IMR-90 (cell line): ENCODE measurements around the gene ANKRD11.
"Not testable (repeated sequence)": the region's sequence is repeated elsewhere in the genome, so short reads cannot be mapped to it uniquely, and the experiment has no call there.

Experiments used
- CHD1 ChIP-seq: IDR thresholded peaks from 2 replicates; pipeline ENCODE4 v1.6.1; 2012; ENCODE audit warnings: low read depth, low read length, improper control_type of control experiment
- MAZ ChIP-seq: IDR thresholded peaks from 2 replicates; pipeline ENCODE4 v1.6.1; 2012; ENCODE audit warnings: low read depth, mild to moderate bottlenecking, low read length, improper control_type of control experiment, moderate library complexity, borderline replicate concordance
- MXI1 ChIP-seq: IDR thresholded peaks from 2 replicates; pipeline ENCODE4 v1.6.1; 2012; ENCODE audit warnings: low read depth, mild to moderate bottlenecking, low read length, moderate library complexity, borderline replicate concordance
- POLR2A ChIP-seq: IDR thresholded peaks from 2 replicates; pipeline ENCODE4 v1.6.1; 2012; ENCODE audit warnings: mild to moderate bottlenecking, low read depth, low read length
- RAD21 ChIP-seq: IDR thresholded peaks from 2 replicates; pipeline ENCODE4 v1.6.1; 2012; ENCODE audit warnings: low read length, improper control_type of control experiment
- SMC3 ChIP-seq: fragments of 150-350 bp; IDR thresholded peaks from 2 replicates; pipeline ENCODE4 v1.6.1; 2016; ENCODE audit warnings: low read depth, mild to moderate bottlenecking, antibody characterized with exemption, low read length, moderate library complexity
- TF ChIP-seq, protein P1 (sequence below): conservative IDR thresholded peaks from 2 replicates; pipeline ENCODE4 v1.5.1; 2012; ENCODE audit warnings: mild to moderate bottlenecking, low read depth, low read length, improper control_type of control experiment

DNA sequence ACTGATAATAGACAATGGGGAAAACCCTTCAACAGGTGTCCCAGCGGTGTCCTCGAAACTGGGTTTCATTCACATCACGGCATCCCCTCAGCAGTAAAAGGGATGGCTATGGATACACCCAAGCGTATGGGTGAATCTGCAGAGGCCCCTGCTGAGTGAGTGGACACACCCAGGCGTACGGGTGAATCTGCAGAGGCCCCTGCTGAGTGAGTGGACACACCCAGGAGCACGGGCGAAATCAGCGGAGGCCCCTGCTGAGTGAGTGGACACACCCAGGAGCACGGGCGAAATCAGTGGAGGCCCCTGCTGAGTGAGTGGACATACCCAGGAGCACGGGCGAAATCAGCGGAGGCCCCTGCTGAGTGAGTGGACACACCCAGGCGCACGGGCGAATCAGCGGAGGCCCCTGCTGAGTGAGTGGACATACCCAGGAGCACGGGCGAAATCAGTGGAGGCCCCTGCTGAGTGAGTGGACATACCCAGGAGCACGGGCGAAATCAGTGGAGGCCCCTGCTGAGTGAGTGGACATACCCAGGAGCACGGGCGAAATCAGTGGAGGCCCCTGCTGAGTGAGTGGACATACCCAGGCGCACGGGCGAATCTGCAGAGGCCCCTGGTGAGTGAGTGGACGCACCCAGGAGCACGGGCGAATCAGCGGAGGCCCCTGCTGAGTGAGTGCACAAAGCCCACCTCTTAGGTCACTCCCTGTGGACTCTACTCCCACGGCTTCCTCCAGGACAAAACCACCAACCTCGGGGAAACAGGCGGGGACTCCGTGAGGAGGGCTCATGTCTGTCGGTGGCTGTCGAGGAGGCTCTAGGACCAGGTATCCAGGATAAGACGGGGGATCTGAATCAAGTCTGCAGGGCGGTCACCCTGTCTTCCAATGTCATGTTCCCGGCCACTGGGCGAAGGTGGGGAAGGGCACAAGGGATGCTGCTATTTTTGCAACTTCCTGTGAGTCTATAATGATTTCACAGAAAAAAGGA is 161.7 kb downstream of the ANKRD11 start:
- TF ChIP-seq, protein P1, sequence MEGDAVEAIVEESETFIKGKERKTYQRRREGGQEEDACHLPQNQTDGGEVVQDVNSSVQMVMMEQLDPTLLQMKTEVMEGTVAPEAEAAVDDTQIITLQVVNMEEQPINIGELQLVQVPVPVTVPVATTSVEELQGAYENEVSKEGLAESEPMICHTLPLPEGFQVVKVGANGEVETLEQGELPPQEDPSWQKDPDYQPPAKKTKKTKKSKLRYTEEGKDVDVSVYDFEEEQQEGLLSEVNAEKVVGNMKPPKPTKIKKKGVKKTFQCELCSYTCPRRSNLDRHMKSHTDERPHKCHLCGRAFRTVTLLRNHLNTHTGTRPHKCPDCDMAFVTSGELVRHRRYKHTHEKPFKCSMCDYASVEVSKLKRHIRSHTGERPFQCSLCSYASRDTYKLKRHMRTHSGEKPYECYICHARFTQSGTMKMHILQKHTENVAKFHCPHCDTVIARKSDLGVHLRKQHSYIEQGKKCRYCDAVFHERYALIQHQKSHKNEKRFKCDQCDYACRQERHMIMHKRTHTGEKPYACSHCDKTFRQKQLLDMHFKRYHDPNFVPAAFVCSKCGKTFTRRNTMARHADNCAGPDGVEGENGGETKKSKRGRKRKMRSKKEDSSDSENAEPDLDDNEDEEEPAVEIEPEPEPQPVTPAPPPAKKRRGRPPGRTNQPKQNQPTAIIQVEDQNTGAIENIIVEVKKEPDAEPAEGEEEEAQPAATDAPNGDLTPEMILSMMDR = not testable (repeated sequence)
- not testable (repeated sequence) for TF ChIP-seq MAZ, CHD1, POLR2A, RAD21, MXI1, SMC3
